ENCODE data around the gene ABLIM3.

Gene ABLIM3

GRCh38 chr5:149239917-149240316 lies 98.6 kb downstream of the ABLIM3 start:
- DNase-seq, result no peak
- in situ Hi-C loops (cut with HindIII; ENCODE audit: low pct_ligation_motif_present, low sequenced_read_pairs), result no loop called here

GRCh38 chr5:149240354-149240998 lies 99.2 kb downstream of the ABLIM3 start:
- in situ Hi-C loops (cut with HindIII; ENCODE audit: low pct_ligation_motif_present, low sequenced_read_pairs), result no loop called here
- no peak overlapping the region for H3K27ac ChIP-seq
- no peak for DNase-seq

More at GRCh38 chr5:149239917-149240316, 98.6 kb downstream of the ABLIM3 start:
- H3K36me3 ChIP-seq (replicated peaks), result no peaks in the 10 kb centered on the region
- TF ChIP-seq CTCF (IDR thresholded peaks at IDR 0.05; ENCODE audit: low read depth, low read length, missing control alignments), result no peak
- no peak overlapping the region for H3K4me3 ChIP-seq (ENCODE audit: low read depth, low read length)
- H3K27me3 ChIP-seq (replicated peaks), result no peaks in the 10 kb centered on the region
- H3K27ac ChIP-seq, result no peak overlapping the region

GRCh38 chr5:149242339-149242738 lies 101.0 kb downstream of the ABLIM3 start:
- H3K27me3 ChIP-seq (replicated peaks), result no peaks in the 10 kb centered on the region
- H3K4me3 ChIP-seq (ENCODE audit: low read depth, low read length), result no peak overlapping the region
- no peak for DNase-seq
- H3K36me3 ChIP-seq (replicated peaks), result no peaks in the 10 kb centered on the region
- no peak for TF ChIP-seq CTCF (IDR thresholded peaks at IDR 0.05; ENCODE audit: low read depth, low read length, missing control alignments)
- no peak overlapping the region for H3K27ac ChIP-seq
- in situ Hi-C loops (cut with HindIII; ENCODE audit: low pct_ligation_motif_present, low sequenced_read_pairs), result no loop called here

More at GRCh38 chr5:149240354-149240998, 99.2 kb downstream of the ABLIM3 start:
- Histone ChIP-seq H3K36me3 (replicated peaks) (no peaks in the 10 kb centered on the region), H3K27me3 (replicated peaks) (no peaks in the 10 kb centered on the region), H3K4me3 (ENCODE audit: low read depth, low read length) (no peak overlapping the region)
- TF ChIP-seq CTCF (IDR thresholded peaks at IDR 0.05; ENCODE audit: low read depth, low read length, missing control alignments), result no peak

GRCh38 chr5:149246906-149247305 lies 105.6 kb downstream of the ABLIM3 start:
- in situ Hi-C loops (cut with HindIII; ENCODE audit: low pct_ligation_motif_present, low sequenced_read_pairs), result no loop called here
- Histone ChIP-seq H3K27me3 (replicated peaks) (no peaks in the 10 kb centered on the region), H3K36me3 (replicated peaks) (no peaks in the 10 kb centered on the region), H3K4me3 (ENCODE audit: low read depth, low read length) (no peak overlapping the region), H3K27ac (no peak overlapping the region)
- TF ChIP-seq CTCF (IDR thresholded peaks at IDR 0.05; ENCODE audit: low read depth, low read length, missing control alignments), result no peak
- DNase-seq, result no peak

- no peak for TF ChIP-seq CTCF (IDR thresholded peaks at IDR 0.05; ENCODE audit: low read depth, low read length, missing control alignments)
- Histone ChIP-seq H3K27me3 (replicated peaks) (no peaks in the 10 kb centered on the region), H3K27ac (no peak overlapping the region), H3K36me3 (replicated peaks) (no peaks in the 10 kb centered on the region), H3K4me3 (ENCODE audit: low read depth, low read length) (no peak overlapping the region)
- no peak for DNase-seq
- in situ Hi-C loops (cut with HindIII; ENCODE audit: low pct_ligation_motif_present, low sequenced_read_pairs), result no loop called here
These were observed 106.4 kb downstream of the ABLIM3 start for GRCh38 chr5:149247726-149248125.

- no peak overlapping the region for H3K4me3 ChIP-seq (ENCODE audit: low read depth, low read length)
- no peak for TF ChIP-seq CTCF (IDR thresholded peaks at IDR 0.05; ENCODE audit: low read depth, low read length, missing control alignments)
- no peak for DNase-seq
- H3K27ac ChIP-seq, result no peak overlapping the region
- H3K36me3 ChIP-seq (replicated peaks), result no peaks in the 10 kb centered on the region
- H3K27me3 ChIP-seq (replicated peaks), result no peaks in the 10 kb centered on the region
- in situ Hi-C loops (cut with HindIII; ENCODE audit: low pct_ligation_motif_present, low sequenced_read_pairs), result no loop called here
These were observed 110.3 kb downstream of the ABLIM3 start for GRCh38 chr5:149251546-149251945.
